Retina (tissue), 1 donor: ENCODE results near the gene DDO.

Experiments
- DNase-seq: peaks from one replicate; pipeline ENCODE4 v3.0.0-alpha.2; 2016

Gene DDO

DNA sequence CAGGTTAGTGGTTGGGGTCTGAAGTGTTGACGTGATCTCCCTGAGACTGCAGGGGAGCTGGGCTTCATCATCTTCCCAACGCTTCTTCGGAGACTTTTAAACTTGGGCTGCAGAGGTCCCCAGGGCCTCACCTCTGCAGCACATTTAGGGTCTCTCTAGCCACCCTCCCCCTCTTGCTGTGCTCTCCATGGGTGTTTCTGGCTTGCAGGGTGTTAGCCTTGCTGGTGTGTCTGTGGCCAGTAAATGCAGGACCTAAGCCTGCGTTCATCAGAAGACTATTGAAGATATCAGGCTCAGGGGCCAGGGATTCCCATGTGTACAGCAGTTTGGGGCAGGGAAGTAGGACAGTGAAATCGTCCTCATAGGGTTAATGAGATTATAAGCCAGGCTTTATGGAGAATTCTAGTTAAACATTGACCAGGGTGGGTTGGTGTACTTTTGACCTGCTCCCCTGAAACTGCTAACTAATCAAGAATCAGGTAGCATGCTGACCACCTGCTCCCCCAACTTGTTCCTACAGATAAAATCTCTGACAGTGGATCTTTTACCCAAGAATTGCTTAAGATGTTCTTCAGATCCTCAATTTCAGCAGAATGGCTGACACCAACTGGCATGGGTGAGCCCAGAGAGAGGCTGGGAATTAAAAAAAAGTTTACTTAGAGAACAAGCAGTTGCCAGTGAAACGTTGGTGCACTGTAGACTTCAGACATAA is 3.8 kb upstream of the DDO start:
- DNase-seq: no peak

DNA sequence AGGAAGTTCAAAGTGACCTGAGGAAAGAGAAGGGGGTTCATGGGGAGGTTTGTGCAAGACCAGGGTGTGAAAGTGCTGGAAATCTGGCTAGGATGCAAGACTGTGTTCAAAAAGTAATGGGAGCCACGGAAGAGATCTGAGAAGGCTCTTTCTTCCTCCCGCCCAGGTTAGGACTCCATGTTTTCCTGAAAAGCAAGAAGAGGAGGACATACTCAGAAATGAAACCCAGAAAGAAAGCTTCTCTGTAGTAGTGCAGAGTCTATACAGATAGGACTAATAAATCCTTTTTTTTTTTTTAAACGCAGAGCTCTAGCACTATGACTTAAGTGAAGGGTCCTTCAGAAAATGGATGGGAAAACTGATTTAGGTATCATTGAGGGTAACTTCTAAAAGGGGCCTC is 3.2 kb upstream of the DDO start:
- DNase-seq: no peak

DNA sequence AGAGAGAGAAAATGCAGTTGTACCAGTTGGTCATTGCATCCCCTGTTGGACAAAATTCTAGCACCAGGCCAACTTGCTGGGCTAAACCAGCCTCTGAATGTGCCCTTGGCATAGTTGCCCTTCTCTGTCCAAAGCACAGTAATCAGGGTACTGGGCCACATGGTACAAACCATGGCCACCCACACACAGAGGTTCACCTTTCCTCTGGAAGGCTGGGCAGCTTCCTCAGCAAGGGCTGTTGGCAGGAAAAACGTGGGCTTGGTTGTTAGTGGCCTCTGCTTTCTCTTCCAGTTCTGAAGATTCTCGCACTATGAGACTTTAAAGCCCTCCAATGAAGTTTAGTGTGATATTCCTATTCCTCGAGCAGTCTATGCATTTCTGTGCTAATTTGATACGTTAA is 706 bp downstream of the DDO start:
- no peak for DNase-seq

DNA sequence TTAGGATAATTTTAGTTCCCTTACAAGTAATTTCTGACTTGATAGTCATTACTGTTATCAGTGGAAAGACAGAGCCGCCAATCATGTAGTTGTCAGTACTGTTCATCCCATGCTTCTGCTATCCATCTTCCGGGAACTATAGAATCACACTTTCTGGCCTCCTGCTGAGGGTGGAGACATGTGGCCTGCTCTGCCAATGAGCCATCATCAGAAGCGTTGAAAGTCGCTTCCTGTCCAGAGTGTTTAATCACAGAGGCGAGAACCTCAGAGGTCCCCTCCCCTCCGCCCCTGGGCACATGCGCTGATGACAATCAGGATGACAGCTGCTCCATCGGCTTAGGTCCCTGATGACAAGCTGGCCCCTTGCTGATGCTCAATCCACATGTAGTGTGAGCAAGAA is 3.0 kb downstream of the DDO start:
- DNase-seq: peak; percentile 74

DNA sequence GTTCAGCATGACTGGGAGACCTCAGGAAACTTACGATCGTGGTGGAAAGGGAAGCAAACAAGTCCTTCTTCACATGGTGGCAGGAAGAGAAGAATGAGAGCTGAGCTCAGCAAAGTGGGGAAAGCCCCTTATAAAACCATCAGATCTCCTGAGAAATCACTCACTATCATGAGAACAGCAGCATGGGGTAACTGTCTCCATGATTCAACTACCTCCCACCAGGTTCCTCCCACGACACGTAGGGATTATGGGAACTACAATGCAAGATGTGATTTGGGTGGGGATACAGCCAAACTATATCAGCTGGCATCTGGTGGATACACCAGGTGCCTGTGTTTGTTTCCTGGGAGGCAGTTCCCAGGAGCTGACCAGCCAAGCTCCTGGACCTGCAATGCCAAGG is 4.9 kb downstream of the DDO start:
- DNase-seq: no peak

DNA sequence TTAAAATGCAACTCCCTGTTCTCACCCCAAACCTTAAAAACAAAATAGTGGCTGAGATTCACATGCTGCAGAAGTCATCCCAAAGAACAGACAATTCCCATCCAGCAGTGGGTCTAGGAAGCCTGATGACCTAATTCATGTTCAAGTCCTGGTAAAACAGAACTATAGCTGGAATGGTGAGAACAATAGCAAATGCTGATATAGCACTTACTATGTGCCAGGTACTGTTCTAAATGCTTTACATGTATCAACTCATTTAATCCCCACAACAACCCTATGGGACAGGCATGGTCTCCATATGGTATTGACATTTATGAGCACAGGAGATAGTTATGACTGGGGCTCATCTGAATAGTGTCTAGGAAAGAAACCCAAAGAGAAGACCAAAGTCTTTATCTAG is 5.6 kb downstream of the DDO start:
- no peak for DNase-seq

DNA sequence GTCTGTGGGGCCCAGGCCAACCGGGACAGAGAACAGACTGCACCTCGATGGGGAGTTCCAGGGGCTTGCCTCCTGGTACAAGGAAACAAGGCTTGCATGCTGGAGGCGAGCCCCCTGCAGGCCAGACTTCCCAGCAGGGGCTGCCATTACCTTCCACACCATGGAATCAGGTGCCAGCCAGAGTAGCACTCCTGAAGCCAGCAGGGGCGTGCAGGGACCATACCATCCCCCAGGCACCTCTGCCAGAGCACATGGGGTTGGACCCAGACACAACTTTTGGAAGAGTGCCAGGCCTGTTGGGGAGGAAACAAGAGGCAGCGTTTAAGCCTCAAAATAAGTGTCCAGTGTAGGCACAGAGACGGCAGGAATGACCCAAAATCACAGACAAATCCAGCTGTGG is 6.5 kb downstream of the DDO start:
- no peak for DNase-seq

DNA sequence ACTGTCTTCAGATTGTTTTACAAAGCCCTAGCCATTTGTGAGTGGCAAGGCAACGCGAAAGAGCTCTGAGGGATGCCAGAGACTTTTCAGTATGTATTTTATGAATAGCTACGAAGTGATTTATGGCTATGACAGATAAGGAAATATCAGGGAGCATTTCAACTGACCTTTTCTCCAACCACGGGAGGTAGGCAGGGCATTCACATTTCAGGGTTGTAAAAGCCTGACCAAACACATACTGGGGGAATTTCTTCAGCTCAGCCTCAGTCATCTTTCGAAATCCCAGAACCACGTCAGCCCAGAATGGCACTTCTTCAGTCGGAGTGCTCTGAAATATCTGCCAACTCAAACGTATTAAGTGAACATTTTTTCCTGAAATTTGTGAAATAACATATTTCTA is 10.8 kb downstream of the DDO start:
- no peak for DNase-seq

DNA sequence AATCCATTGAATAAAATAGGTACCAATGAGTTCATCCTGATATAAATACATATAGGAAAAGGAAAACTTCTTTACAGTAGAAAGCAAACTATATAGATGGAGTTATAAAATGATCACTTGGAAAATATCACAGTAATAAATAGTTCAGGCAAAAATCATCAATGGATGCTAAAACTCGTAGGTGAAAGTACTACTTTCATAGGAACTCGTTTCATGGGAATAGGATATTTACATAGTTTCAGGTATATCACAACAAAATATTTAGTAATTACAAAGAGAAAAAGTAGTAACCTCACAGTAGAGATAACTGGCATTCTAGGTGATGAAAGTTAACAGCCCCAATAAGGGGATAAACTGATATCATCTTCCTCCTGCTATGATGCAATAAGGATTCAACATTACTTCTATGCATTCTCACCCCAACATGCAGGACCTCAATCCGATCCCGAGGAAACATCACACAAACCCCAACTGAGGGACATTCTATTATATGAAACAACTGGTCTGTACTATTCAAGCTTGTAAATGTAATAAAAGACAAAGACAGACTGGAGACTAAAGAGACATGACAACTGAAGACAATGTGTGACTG is 13.7 kb downstream of the DDO start:
- DNase-seq: no peak

DNA sequence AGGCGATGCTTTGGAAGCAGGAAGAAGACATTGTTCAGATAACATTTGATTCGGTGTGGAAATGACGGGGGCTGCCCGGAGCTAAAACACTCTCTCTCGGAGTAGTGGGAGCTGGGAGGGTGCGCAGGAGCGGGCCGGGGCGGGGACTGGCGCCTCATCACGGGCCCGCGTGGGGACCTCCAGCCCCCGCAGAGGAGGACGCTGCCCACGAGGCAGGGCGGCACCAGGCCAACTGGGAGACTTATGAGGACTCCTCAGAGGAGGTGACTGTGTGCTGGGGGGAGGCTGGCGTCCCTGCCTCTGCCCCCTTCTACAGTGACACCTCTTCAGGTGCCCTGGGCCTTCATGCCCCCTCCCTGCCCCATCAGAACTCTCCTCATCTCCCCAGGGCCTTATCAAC is 15.2 kb downstream of the DDO start:
- no peak for DNase-seq

DNA sequence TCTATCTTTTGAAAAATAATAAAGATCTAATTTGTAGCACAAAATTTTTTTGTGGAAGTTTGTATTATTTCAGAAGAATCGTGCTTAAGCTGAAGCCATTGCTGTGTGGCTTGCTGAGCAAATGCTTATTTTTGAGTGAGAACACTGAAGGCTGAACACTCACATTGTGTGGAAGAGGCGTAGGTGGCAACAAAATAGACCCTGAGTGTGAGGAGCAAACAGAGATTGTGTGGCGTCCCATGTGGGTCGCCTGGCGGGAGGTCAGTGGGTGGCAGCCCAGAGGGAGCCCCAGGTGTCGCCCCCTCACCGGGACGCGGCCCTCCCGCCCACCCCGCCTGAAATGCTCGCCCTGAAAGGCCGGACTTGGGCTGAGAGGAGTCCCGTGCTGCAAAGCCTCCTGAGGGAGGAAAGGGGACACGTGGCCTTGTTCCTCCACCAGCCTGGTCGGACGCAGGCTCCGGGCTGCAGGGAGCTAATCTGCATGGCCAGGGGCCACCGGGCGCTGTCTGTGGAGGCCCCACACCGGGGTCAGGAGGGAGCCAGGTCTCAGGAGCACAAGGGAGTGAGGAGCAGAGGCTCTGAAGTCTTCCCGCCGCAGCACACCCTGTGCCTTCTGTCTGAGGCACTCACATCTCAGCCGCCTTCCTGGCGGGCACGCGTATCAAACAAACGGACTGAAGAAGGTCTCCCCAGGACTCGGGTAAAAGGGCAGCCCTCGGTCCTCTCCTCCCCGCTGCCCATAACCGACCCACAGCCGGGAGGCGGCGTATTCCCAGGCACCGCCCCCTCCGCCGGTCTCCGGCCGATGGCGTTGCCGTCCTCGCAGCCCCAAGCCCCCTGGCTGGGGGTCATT is 15.9 kb downstream of the DDO start:
- peak; percentile 73 for DNase-seq

DNA sequence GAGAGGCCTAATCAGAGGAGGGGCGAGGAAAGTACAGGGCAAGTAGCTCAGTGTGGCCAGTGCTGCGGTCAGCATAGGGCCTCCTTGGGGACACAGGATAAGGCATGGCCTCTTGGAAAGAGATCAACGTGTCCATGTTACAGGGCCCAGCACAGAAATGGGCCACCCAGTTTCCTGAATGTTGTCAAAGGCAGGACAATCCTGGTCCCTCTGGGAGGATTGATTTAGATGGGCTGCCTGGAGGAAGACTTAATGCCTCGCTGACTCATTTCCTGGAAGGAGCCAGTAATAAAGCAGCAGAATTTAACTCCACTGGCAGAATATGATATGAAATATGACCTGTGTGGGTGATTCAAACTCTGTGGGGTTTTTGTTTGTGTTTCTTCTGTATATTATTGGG is 16.6 kb downstream of the DDO start:
- DNase-seq: no peak

DNA sequence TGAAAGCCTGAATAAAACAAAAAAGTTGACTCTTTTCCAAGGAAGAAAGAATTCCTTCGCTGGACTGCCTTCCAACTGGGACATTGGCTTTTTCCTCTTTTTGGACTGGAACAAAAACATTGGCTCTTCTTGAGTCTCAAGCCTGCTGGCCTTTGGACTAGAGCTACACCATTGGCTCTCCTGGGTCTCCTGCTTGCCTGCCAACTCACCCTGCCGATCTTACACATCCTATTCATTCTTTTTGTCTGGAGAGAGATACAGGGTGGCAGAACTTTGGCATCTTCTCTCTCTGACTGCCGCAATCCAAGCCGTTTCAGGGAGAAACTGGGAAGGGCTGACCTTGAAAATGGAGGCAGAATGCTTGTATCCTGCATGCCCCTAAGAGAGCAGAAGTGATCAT is 20.2 kb downstream of the DDO start:
- DNase-seq: no peak

DNA sequence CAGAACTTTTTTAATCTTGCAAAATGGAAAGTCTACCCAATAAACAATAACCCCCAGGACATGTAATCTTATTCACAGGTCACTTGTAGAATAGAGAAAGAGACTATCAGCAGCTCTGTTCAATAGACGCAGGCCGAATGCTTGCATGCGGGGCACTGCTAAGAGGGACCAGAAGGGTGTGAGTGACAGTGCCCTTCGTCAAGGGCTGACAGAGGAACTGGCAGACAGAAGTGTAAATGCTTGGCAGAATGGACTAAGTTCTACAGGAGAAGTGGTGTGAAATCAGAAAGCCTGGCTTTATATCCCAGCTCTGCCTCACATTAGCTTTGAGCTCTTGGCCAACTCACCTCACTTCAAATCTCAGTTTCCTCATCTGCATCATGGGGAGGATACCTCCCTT is 21.0 kb downstream of the DDO start:
- no peak for DNase-seq

DNA sequence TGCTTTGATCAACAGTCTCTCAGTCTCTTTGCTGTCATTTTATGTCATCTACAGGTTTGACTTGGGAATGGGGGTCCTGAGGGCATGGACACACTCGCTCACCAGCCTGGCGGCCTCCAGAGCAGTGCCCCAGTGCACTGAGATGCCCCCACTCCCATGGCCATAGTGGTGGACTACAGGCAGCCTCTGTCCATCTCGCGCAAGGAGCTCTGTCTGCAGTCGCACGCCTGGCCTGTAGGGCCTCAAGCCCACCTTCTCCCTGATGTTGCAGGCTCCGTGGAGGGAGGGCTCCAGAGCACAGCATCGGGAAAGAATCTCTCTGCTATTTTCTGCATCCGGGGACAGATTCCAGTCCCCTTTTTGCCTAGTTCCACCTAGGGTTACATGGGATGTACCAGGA is 22.6 kb downstream of the DDO start:
- no peak for DNase-seq

DNA sequence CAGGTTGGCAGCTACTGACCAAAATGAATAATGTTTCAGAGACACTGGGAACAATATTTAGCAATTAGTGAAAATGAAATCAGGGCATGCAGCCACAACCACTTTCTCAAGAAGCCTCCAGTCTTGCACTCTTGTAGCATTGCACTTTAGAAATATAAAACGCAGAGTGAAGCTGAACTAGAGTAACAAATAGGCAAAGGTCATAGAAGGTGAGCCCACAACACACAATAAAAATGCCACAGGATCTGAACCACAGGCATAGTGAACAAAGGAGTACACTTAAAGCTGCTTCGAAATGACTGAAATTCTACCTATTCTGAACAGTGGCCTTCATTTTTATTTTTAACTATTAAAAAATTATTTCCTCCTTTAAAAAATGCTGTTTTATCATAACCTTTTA is 25.0 kb downstream of the DDO start:
- DNase-seq: no peak

DNA sequence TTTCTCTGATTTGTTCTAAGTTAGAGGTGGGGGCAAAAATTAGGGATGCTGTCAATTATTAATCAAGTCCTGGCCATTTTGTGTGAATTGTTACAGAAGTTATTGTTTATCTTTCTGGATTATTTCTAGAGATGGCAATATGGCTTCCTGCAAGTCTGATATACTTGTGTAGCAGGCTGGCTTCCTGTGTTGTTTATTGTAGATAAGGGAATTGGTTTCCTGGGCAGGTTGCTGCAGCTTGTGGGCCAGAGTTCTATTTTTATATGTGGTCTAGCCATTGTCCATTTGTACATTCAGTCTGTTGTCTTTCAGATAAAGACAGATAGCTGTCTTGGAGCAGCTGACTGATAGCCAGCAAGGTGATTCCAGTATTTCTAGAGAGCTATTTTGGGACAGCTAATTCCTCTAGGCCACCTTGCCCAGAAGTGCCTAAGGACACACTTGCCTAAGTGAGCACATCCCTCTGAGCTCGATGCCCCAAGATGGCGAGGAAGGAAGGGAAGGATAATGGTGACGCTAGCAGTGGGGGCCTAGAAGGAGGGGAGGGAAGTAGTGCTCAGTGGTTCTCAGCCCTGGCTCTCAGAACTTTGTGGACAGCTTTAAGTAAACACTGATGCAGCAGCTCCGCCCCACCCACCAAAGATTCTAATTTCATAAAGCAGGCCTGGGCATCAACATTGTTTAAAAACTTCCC is 25.5 kb downstream of the DDO start:
- DNase-seq: no peak

DNA sequence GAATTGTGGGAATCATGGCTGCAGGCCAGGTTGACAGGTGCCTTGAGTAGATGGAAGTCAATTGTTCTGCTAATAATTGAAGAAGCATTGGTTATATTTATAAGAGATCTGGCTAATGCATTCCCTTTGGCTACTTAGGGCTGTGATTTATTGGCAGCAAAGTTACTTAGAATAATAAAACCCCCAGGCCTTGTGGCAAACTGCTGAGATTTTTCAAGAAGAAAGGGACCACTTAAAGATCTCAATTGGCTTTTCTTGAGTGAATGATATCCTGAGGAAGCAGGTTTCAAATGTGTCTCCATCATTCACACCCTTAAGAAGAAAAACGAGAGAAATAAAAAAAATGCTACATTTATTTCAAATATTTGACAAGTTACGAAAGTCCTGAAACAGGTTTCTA is 27.4 kb downstream of the DDO start:
- DNase-seq: no peak

DNA sequence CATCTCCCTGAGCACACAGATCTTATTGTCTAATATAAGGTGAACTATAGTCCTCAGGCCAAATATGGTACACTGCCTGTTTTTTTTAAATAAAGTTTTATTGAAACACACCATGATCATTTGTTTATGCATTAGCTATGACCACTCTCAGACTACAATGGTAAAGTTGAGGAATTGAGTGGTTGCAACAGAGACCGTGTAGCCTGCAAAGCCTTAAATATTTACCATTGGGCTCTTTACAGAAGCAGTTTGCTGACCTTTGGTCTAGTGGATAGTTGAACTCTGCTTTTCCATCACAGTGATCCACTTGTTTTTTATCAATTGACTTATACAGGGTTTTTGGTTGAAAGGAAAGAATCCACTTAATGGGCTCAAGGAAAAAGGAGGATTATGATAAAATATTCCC is 29.9 kb downstream of the DDO start:
- no peak for DNase-seq

DNA sequence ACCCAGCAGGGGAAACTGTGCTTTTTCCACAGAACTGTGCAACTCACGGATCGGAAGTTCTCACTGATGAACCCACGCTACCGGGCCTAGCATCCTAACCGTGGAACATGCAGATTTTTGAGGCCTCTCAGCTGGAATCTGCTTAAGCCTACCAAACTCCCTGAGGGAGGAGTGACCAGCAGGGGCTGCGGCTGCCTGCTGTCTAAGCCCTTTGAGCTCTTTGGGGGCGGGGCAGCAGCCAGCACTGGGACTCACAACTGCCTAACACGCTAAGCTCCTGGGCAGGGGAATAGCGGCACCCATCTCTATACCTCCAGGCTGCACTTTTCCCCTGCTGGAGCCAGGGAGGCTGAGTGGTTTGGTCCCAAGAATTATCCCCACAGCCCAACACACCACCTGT is 36.8 kb downstream of the DDO start:
- DNase-seq: no peak

DNA sequence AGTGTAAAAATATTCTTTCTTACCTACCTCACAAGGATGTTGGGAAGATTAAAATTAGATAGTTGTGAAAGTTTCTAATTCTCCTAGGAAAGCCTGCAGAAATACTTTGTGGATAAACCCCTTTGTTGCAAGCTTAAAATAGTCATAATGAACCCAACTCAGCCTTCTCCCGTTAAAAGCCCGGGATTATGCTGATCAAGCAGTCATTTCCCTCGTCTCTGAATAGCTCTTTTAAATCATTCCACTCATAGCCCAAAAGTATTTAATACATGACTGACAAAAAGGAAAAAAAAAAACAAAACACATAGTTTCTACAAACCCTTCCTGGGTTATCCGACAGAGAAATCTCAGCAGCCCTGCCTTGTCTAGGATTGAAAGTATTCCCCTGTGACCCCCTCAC is 46.3 kb downstream of the DDO start:
- DNase-seq: no peak

DNA sequence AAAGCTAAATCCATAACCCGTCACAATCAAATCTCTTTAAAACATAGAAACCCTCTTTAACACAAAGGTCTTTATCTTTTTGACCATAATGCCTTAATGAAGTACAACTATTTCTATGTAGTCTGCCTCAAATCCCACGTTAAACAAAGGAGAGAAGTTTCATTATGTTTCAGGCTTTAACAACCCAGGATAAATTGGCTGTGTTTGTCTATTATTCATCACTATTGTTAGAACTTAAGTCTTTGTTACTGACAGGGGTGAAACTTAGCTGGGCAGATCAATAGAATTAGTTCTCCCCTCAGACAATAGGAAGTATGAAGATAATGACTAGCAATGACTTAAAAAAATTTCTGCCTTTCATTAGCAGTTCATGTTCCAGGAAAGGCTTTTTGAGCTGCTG is 47.1 kb downstream of the DDO start:
- no peak for DNase-seq

DNA sequence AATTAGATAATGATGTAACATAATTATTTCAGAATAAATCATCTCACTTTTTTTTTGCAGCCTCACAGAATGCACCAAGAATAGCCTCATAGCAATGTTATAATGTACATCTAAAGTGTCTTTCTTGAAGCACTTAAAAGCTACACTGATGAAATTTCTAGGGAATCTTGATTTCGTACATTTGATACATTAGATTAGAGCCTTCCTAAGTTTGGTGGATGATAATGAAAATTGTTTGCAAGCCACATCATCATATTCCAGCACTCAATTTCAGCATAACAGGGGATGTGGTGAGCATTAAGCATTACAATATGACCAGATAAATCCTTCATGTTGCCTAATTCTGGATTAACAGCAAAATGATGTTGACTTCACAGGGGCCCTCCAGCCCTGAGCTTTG is 47.5 kb downstream of the DDO start:
- DNase-seq: no peak

DNA sequence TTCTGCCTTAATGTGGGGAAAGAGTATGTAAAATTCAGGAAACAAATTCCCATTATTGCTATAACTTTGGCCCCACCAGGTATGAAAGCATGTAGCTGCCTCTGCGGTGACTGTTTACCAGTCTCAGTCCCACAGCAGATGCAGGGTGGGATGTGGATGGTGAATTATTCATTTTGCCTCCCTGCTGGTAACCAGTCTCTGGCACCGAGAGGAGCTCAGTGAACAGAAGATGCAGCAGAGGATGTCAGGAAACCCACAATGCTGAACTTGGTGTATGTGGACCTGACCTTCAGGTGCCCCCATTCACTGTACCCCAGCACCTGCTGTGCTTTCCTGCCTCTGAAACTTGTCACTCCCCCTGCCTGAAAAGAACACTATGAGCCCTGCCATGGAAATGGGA is 48.4 kb downstream of the DDO start:
- DNase-seq: peak; percentile 43
